Ishikawa (cell line): ENCODE results near the gene PLPPR3.

ENCODE experiments used
- CREB1 ChIP-seq: IDR thresholded peaks from 2 replicates; pipeline ENCODE4 v1.6.1; 2012; ENCODE audit warnings: low read depth
- EP300 ChIP-seq: IDR thresholded peaks from 2 replicates; pipeline ENCODE4 v1.6.1; 2012; ENCODE audit warnings: borderline replicate concordance
- FOXM1 ChIP-seq: IDR thresholded peaks from 2 replicates; pipeline ENCODE4 v1.6.1; 2012; ENCODE audit warnings: low read depth, borderline replicate concordance
- RAD21 ChIP-seq: IDR thresholded peaks from 2 replicates; pipeline ENCODE4 v1.6.1; 2012; ENCODE audit warnings: low read depth
- TAF1 ChIP-seq: IDR thresholded peaks from 2 replicates; pipeline ENCODE4 v1.6.1; 2012; ENCODE audit warnings: low read depth, mild to moderate bottlenecking
- TCF12 ChIP-seq: IDR thresholded peaks from 2 replicates; pipeline ENCODE4 v1.6.1; 2012; ENCODE audit warnings: low read depth
- YY1 ChIP-seq: IDR thresholded peaks from 2 replicates; pipeline ENCODE4 v1.6.1; 2012; ENCODE audit warnings: low read depth
- TF ChIP-seq, protein P1 (sequence below): IDR thresholded peaks from 2 replicates; pipeline ENCODE4 v1.6.1; 2012; ENCODE audit warnings: low read depth, mild to moderate bottlenecking

DNA sequence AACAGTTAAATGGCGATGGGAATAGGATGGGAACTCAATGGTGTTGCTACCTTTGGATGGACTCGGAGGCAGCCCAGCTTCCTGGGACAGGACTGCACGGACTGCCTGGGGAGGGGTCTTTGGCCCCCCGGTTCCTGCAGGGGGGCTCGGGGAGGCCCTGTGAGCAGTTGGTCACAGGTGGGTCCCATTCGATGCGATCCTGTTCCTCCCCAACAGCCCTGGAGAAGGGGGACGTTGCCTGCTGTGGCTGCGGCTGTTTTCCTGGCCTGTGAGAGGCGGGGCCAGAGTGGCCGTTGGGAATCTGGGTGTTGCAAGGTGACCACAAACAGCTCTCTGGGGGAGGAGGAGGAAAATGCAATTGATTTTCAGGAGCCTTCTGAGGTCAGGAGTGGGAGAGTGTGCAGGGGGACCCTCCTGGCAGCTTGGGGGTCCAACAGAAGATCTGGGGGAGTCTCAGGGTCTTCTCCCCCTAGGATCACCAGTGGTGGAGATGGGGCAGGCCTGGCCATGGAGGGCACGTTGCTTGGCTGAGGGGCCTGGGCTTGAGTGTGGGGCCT lies 1.9 kb upstream of the PLPPR3 start:
- TF ChIP-seq TAF1 (no peak), TCF12 (no peak), EP300 (no peak), RAD21 (no peak), FOXM1 (no peak), CREB1 (no peak), YY1 (no peak)
- TF ChIP-seq, protein P1, sequence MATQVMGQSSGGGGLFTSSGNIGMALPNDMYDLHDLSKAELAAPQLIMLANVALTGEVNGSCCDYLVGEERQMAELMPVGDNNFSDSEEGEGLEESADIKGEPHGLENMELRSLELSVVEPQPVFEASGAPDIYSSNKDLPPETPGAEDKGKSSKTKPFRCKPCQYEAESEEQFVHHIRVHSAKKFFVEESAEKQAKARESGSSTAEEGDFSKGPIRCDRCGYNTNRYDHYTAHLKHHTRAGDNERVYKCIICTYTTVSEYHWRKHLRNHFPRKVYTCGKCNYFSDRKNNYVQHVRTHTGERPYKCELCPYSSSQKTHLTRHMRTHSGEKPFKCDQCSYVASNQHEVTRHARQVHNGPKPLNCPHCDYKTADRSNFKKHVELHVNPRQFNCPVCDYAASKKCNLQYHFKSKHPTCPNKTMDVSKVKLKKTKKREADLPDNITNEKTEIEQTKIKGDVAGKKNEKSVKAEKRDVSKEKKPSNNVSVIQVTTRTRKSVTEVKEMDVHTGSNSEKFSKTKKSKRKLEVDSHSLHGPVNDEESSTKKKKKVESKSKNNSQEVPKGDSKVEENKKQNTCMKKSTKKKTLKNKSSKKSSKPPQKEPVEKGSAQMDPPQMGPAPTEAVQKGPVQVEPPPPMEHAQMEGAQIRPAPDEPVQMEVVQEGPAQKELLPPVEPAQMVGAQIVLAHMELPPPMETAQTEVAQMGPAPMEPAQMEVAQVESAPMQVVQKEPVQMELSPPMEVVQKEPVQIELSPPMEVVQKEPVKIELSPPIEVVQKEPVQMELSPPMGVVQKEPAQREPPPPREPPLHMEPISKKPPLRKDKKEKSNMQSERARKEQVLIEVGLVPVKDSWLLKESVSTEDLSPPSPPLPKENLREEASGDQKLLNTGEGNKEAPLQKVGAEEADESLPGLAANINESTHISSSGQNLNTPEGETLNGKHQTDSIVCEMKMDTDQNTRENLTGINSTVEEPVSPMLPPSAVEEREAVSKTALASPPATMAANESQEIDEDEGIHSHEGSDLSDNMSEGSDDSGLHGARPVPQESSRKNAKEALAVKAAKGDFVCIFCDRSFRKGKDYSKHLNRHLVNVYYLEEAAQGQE: no peak
